ENCODE measurements around the gene ZNF710. TPM values are rescaled to one million over a fixed set of nuclear protein-coding genes. Genes with fewer than 3 reads are reported as not detected.

The ZNF710 gene
- total and polyA plus RNA-seq, 9 of the 15 experiments (the other 6 are each of a cell fraction or from before 2014, with no cell fraction given): 0.56 to 14.2 (median 5.2) TPM

- TF ChIP-seq TEAD1 (CRISPR knock-in tag; IDR thresholded peaks at IDR 0.05) (peak in 1 of 2 experiments; percentile 4; a peak in 1 of 4 replicates), RAD21 (CRISPR knock-in tag; conservative IDR thresholded peaks at IDR 0.05 in 1 of 2, IDR thresholded peaks at IDR 0.05 in 1 of 2) (no peak; a peak in 1 of 4 replicates), ZNF436 (CRISPR knock-in tag; IDR thresholded peaks at IDR 0.05) (no peak), POLR2A (conservative IDR thresholded peaks at IDR 0.05) (peak; percentile 67), SRSF1 (IDR thresholded peaks at IDR 0.05; ENCODE audit: low read depth, low read length) (no peak), PTBP1 (IDR thresholded peaks at IDR 0.05; ENCODE audit: low read depth, low read length) (no peak), RCOR1 (IDR thresholded peaks at IDR 0.05; ENCODE audit: borderline replicate concordance in 1 of 2, low read depth in 2 of 2, low read length in 2 of 2) (0 out of 4 replicates have a peak, but pooled peaks of 1 of the 2 experiments have one; percentile 4), SMC3 (conservative IDR thresholded peaks at IDR 0.05; ENCODE audit: insufficient read depth, low read depth, low read length) (no peak), ZNF511 (CRISPR knock-in tag; IDR thresholded peaks at IDR 0.05) (no peak), ZNF146 (CRISPR knock-in tag; IDR thresholded peaks at IDR 0.05; ENCODE audit: unreplicated experiment) (no peak), NFIC (IDR thresholded peaks at IDR 0.05) (0 out of 2 replicates have a peak, but pooled peaks have one; percentile 11), JUNB (CRISPR knock-in tag; conservative IDR thresholded peaks at IDR 0.05) (no peak), RB1 (IDR thresholded peaks at IDR 0.05; ENCODE audit: low read depth) (peak; percentile 88), ZNF785 (CRISPR knock-in tag; IDR thresholded peaks at IDR 0.05) (no peak), HDAC2 (IDR thresholded peaks at IDR 0.05) (no peak), HDAC3 (IDR thresholded peaks at IDR 0.05; ENCODE audit: borderline replicate concordance, partially characterized antibody) (no peak), CTCF (IDR thresholded peaks at IDR 0.05 in 2 of 3, conservative IDR thresholded peaks at IDR 0.05 in 1 of 3; ENCODE audit: insufficient read depth in 2 of 3, low read depth in 1 of 3, low read length in 3 of 3) (no peak)
- TF ChIP-seq, protein P1, sequence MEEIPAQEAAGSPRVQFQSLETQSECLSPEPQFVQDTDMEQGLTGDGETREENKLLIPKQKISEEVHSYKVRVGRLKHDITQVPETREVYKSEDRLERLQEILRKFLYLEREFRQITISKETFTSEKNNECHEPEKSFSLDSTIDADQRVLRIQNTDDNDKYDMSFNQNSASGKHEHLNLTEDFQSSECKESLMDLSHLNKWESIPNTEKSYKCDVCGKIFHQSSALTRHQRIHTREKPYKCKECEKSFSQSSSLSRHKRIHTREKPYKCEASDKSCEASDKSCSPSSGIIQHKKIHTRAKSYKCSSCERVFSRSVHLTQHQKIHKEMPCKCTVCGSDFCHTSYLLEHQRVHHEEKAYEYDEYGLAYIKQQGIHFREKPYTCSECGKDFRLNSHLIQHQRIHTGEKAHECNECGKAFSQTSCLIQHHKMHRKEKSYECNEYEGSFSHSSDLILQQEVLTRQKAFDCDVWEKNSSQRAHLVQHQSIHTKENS (CRISPR knock-in tag; IDR thresholded peaks at IDR 0.05): no peak
- TF ChIP-seq, protein P2, sequence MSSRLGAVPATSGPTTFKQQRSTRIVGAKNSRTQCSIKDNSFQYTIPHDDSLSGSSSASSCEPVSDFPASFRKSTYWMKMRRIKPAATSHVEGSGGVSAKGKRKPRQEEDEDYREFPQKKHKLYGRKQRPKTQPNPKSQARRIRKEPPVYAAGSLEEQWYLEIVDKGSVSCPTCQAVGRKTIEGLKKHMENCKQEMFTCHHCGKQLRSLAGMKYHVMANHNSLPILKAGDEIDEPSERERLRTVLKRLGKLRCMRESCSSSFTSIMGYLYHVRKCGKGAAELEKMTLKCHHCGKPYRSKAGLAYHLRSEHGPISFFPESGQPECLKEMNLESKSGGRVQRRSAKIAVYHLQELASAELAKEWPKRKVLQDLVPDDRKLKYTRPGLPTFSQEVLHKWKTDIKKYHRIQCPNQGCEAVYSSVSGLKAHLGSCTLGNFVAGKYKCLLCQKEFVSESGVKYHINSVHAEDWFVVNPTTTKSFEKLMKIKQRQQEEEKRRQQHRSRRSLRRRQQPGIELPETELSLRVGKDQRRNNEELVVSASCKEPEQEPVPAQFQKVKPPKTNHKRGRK (tag; IDR thresholded peaks at IDR 0.05): no peak
These were observed 101.1 kb downstream of the ZNF710 start, which contains the start of gene IDH2 (continued) for GRCh38 chr15:90101969-90102890.

Measured in K562 (cell line).